Measurements from ENCODE around the gene CTDSP2.

DNA sequence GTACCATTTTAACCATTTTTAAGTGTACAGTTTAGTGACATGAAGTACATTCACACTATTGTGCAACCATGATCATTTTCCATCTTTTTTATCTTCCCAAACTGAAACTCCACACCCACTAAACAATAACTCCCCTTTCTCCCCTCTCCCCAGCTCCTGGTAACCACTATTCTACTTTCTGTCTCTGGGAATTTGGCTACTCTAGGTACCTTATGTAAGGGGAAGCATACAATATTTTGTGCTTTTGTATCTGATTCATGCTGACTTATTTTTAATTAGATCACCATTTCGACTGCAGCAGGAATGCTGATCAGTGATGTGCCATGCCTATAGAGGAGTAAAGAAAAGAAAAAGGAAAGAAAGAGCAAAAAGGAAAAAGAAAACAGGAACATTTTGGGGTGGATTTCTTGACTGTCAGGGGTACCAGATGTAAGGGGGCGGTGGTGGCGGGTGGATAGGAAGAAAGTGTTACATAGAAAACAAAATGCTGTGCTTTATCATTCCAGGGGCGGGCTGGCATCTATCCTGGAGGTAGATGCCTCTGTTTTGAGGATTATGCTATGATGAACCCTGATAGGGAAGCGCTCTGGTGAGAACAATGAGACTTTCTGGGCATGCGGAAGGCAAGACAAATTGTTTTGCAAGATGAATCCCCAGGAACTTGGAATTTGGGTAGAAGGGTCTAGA, 45.2 kb upstream of the CTDSP2 start:
- TF ChIP-seq POLR2A (IDR thresholded peaks at IDR 0.05), result no peak
- TF ChIP-seq, protein P1, sequence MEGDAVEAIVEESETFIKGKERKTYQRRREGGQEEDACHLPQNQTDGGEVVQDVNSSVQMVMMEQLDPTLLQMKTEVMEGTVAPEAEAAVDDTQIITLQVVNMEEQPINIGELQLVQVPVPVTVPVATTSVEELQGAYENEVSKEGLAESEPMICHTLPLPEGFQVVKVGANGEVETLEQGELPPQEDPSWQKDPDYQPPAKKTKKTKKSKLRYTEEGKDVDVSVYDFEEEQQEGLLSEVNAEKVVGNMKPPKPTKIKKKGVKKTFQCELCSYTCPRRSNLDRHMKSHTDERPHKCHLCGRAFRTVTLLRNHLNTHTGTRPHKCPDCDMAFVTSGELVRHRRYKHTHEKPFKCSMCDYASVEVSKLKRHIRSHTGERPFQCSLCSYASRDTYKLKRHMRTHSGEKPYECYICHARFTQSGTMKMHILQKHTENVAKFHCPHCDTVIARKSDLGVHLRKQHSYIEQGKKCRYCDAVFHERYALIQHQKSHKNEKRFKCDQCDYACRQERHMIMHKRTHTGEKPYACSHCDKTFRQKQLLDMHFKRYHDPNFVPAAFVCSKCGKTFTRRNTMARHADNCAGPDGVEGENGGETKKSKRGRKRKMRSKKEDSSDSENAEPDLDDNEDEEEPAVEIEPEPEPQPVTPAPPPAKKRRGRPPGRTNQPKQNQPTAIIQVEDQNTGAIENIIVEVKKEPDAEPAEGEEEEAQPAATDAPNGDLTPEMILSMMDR (IDR thresholded peaks at IDR 0.05), result no peak
- TF ChIP-seq POLR2AphosphoS5 (IDR thresholded peaks at IDR 0.05), result no peak

All from gastroesophageal sphincter (tissue), 3 donors.